Glutamatergic neuron (in vitro differentiated cells): ENCODE measurements around the gene GNAL. TPM values are rescaled to one million over a fixed set of nuclear protein-coding genes. Genes with fewer than 3 reads are reported as not detected.
A peak's percentile ranks its signal among the peaks of the same experiment; 100 is the strongest.

Source experiments
- DNase-seq: peaks from one replicate; pipeline ENCODE4 v3.0.0; 2022
- H3K27ac Mint-ChIP-seq: one replicate; pipeline ENCODE4 v1.8.0; 2020; ENCODE audit warnings: mild to moderate bottlenecking, mixed read lengths, inconsistent platforms; ENCODE audit not compliant: unreplicated experiment
- H3K27me3 Mint-ChIP-seq: one replicate; pipeline ENCODE4 v1.8.0; 2020; ENCODE audit warnings: mild to moderate bottlenecking, moderate library complexity, mixed read lengths, inconsistent platforms; ENCODE audit not compliant: unreplicated experiment
- H3K36me3 Mint-ChIP-seq: one replicate; pipeline ENCODE4 v1.8.0; 2020; ENCODE audit warnings: mild to moderate bottlenecking, mixed read lengths, inconsistent platforms; ENCODE audit not compliant: unreplicated experiment
- H3K4me1 Mint-ChIP-seq: one replicate; pipeline ENCODE4 v1.8.0; 2020; ENCODE audit warnings: mild to moderate bottlenecking, low read depth, mixed read lengths, inconsistent platforms; ENCODE audit not compliant: unreplicated experiment
- H3K4me3 Mint-ChIP-seq: one replicate; pipeline ENCODE4 v1.8.0; 2020; ENCODE audit warnings: mild to moderate bottlenecking, mixed read lengths, inconsistent platforms; ENCODE audit not compliant: unreplicated experiment
- H3K9me3 Mint-ChIP-seq: one replicate; pipeline ENCODE4 v1.8.0; 2020; ENCODE audit warnings: mild to moderate bottlenecking, moderate library complexity, mixed read lengths, inconsistent platforms; ENCODE audit not compliant: unreplicated experiment
- total RNA-seq: library from RNA; stranded (reverse); fragmentation: NEBNext Ultra II Directional; extraction: Animal tissue kit (Norgen Biotek cat#: 25700); gene quantifications from one replicate; pipeline ENCODE4 v1.2.1, GENCODE V29; 2021; ENCODE audit not compliant: unreplicated experiment
- TF ChIP-seq, protein P1 (sequence below): fragments of 200-600 bp; sonication (generic); IDR thresholded peaks from one replicate; pipeline ENCODE4 v1.5.0; 2021; ENCODE audit not compliant: partially characterized antibody, unreplicated experiment

Gene GNAL
- total RNA-seq, 1 donor from 2014 or later: 52.5 TPM

DNA sequence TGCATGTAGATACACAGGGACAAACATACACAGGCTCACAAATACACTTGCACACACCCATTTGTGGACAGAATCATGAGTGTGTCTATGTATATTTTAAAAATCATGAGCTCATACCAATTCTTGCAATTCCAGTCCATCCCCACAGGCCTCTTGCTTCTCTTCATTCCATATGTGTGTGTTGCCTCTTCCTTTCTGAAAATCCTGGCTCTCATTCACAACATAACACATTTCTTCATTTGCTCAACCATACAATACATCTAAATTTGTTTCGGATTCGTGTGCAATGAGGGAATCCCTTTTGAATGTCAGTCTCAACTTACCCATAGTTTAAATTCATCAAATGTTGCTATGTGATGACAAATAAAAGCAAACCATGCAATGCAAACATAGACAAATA lies 51.4 kb downstream of the GNAL start:
- Mint-ChIP-seq H3K4me3 (no peak overlapping the region), H3K4me1 (peaks cover 29% of the 10 kb centered on the region), H3K27me3 (peaks cover 8% of the 10 kb centered on the region), H3K27ac (no peak overlapping the region), H3K9me3 (peaks cover 3% of the 10 kb centered on the region), H3K36me3 (no peaks in the 10 kb centered on the region)
- TF ChIP-seq, protein P1, sequence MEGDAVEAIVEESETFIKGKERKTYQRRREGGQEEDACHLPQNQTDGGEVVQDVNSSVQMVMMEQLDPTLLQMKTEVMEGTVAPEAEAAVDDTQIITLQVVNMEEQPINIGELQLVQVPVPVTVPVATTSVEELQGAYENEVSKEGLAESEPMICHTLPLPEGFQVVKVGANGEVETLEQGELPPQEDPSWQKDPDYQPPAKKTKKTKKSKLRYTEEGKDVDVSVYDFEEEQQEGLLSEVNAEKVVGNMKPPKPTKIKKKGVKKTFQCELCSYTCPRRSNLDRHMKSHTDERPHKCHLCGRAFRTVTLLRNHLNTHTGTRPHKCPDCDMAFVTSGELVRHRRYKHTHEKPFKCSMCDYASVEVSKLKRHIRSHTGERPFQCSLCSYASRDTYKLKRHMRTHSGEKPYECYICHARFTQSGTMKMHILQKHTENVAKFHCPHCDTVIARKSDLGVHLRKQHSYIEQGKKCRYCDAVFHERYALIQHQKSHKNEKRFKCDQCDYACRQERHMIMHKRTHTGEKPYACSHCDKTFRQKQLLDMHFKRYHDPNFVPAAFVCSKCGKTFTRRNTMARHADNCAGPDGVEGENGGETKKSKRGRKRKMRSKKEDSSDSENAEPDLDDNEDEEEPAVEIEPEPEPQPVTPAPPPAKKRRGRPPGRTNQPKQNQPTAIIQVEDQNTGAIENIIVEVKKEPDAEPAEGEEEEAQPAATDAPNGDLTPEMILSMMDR: no peak
- no peak for DNase-seq

DNA sequence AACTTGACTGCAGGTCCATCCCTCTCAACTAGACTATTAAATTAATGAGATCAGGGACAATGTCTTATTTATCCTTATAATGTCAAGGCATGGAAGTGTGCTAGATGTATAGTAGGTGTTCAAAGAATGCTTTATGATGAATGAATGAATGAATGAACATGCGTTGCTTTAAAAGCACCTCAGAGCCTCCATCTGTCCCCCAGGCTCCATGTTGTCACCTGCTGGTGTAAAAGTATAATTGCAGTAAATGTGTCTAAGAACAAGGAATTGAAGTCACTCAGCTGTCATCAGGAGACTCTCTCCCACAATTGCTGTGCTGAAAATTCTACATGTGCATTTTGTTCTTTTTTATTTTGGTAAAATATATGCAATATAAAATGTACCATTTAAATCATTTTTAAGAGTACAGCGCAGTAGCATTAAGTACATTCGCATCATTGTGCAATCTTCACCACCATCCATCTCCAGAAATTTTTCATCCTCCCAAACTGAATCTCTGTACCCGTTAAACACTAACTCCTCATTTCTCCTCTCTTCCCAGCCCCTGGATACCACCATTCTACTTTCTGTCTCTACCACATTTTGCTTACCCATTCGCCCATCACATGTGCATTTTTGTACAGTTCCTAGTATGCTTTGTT lies 52.6 kb downstream of the GNAL start:
- peaks cover 2% of the 10 kb centered on the region for H3K9me3 Mint-ChIP-seq
- H3K27me3 Mint-ChIP-seq: peaks cover 8% of the 10 kb centered on the region
- H3K27ac Mint-ChIP-seq: peak overlapping the region; percentile 36
- TF ChIP-seq, protein P1: peak; percentile 71
- no peak overlapping the region for H3K4me3 Mint-ChIP-seq
- peaks cover 29% of the 10 kb centered on the region for H3K4me1 Mint-ChIP-seq
- DNase-seq: no peak
- no peaks in the 10 kb centered on the region for H3K36me3 Mint-ChIP-seq

DNA sequence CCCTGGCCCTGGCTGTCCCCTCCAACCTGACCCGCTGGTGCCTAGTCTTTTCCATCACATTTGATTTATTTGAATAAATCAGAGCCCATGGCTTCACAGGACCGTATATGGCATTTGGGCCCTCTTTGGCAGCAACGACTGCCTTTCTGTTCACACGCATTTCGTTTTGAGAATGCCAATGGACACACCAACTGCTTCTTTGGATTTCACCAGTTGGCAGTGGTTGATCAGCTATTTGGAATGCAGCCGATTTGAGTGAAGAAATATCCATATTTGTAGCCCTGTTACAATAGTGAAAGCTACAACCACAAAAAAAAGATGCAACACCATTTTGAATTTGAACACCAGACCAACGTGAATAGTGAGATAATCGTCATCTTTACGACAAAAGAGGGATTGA lies 56.5 kb downstream of the GNAL start:
- TF ChIP-seq, protein P1: no peak
- H3K4me3 Mint-ChIP-seq: no peak overlapping the region

DNA sequence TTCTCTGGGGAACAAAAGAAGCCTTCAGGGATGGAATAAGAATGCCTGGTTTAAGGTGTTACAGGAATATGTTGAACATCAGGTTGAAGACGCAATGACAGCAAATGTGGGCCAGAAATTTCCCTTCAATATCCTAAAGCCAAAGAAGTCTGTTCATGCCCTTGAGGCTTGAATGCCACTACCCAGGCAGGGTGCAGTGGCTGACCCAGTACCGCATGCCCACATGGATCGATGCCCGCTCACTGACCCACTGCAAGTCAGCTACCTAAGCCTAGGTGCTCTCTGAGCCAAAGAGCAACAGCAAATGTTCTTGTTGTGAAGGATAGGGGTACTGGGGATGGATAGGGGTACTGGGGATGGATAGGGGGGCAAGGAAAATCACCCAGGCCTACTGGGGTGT lies 58.2 kb downstream of the GNAL start:
- no peak for DNase-seq
- peaks cover 11% of the 10 kb centered on the region for H3K9me3 Mint-ChIP-seq
- H3K4me3 Mint-ChIP-seq: no peak overlapping the region
- peaks cover 8% of the 10 kb centered on the region for H3K36me3 Mint-ChIP-seq
- H3K4me1 Mint-ChIP-seq: peaks cover 17% of the 10 kb centered on the region
- TF ChIP-seq, protein P1: no peak
- H3K27ac Mint-ChIP-seq: no peak overlapping the region
- H3K27me3 Mint-ChIP-seq: peaks cover 20% of the 10 kb centered on the region

More for the DNA sequence above, 56.5 kb downstream of the GNAL start:
- peaks cover 14% of the 10 kb centered on the region for H3K27me3 Mint-ChIP-seq
- H3K36me3 Mint-ChIP-seq: peaks cover 8% of the 10 kb centered on the region
- H3K4me1 Mint-ChIP-seq: peaks cover 24% of the 10 kb centered on the region
- H3K9me3 Mint-ChIP-seq: peaks cover 9% of the 10 kb centered on the region
- no peak overlapping the region for H3K27ac Mint-ChIP-seq
- DNase-seq: no peak

DNA sequence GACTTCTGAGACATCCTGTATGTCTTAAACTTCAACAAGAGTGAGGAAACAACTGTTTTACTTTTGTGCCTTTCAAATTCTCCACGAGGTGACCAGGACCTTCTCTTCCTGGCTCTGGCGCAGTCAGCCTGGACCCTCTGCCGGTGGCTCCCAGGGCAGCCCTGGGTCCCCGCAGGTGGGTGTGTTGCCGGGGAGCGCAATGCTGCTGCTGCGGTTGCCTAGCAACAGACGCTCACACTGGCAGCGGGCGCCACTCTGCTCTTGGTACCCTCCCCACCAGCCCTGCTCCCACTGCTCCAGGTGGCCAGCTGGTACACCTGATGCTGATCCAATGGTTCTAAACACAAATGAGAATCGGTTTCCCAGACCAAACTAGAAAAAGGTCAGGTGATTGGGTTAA lies 58.7 kb downstream of the GNAL start:
- H3K4me1 Mint-ChIP-seq: peaks cover 13% of the 10 kb centered on the region
- H3K36me3 Mint-ChIP-seq: peaks cover 8% of the 10 kb centered on the region
- no peak overlapping the region for H3K4me3 Mint-ChIP-seq
- H3K9me3 Mint-ChIP-seq: peaks cover 9% of the 10 kb centered on the region
- DNase-seq: no peak
- TF ChIP-seq, protein P1: no peak
- peaks cover 20% of the 10 kb centered on the region for H3K27me3 Mint-ChIP-seq
- no peak overlapping the region for H3K27ac Mint-ChIP-seq
